Fibroblast of lung (primary cell): ENCODE results near the gene ZBTB49. TPM values are rescaled to one million over a fixed set of nuclear protein-coding genes. Genes with fewer than 3 reads are reported as not detected.

Experiments
- DNase-seq, 2 donors: peaks; one replicate each; pipeline versions ENCODE4 v3.0.0 to v3.0.0-alpha.2; 2010; ENCODE audit warnings: low read depth in 2 of 2
- H2AFZ ChIP-seq: 2 replicates; pipeline ENCODE4 v1.5.1; 2012; ENCODE audit warnings: low read length, control low read depth, inconsistent platforms
- H3K27ac ChIP-seq: 2 replicates; pipeline ENCODE4 v1.5.1; 2011; ENCODE audit warnings: low read length, control low read depth; ENCODE audit not compliant: insufficient read depth
- H3K27me3 ChIP-seq: 2 replicates; pipeline ENCODE4 v1.5.1; 2011; ENCODE audit warnings: mild to moderate bottlenecking, low read length; ENCODE audit not compliant: control insufficient read depth, insufficient read depth
- H3K36me3 ChIP-seq: 2 replicates; pipeline ENCODE4 v1.5.1; 2011; ENCODE audit warnings: low read length; ENCODE audit not compliant: control insufficient read depth, insufficient read depth
- H3K4me1 ChIP-seq: 2 replicates; pipeline ENCODE4 v1.5.1; 2011; ENCODE audit warnings: low read length; ENCODE audit not compliant: control insufficient read depth, insufficient read depth; ENCODE audit errors: extremely low read depth
- H3K4me2 ChIP-seq: 2 replicates; pipeline ENCODE4 v1.5.1; 2011; ENCODE audit warnings: low read length, control low read depth; ENCODE audit not compliant: insufficient read depth; ENCODE audit errors: extremely low read depth
- H3K4me3 ChIP-seq, 4 experiments: fragments of 200-600 bp in 1 of 4; sonication (generic) in 1 of 4; replicated peaks in 1 of 4; 2 replicates each; pipeline ENCODE4 v1.5.1; 2011 to 2016; ENCODE audit warnings: low read length in 4 of 4, low read depth in 3 of 4, mild to moderate bottlenecking in 3 of 4, control low read depth in 2 of 4, inconsistent platforms in 1 of 4, mixed read lengths in 1 of 4; ENCODE audit not compliant: insufficient read depth in 1 of 4; ENCODE audit errors: control extremely low read depth in 1 of 4
- H3K79me2 ChIP-seq: 2 replicates; pipeline ENCODE4 v1.5.1; 2012; ENCODE audit warnings: mild to moderate bottlenecking, low read length, inconsistent platforms; ENCODE audit not compliant: control insufficient read depth, insufficient read depth
- H3K9ac ChIP-seq: 2 replicates; pipeline ENCODE4 v1.5.1; 2011; ENCODE audit warnings: mild to moderate bottlenecking, low read length, control low read depth; ENCODE audit not compliant: insufficient read depth
- H3K9me3 ChIP-seq: 2 replicates; pipeline ENCODE4 v1.5.1; 2012; ENCODE audit warnings: low read depth, low read length; ENCODE audit not compliant: control insufficient read depth, insufficient read depth
- H4K20me1 ChIP-seq: 2 replicates; pipeline ENCODE4 v1.5.1; 2011; ENCODE audit warnings: low read length; ENCODE audit not compliant: control insufficient read depth, insufficient read depth; ENCODE audit errors: extremely low read depth
- EZH2 ChIP-seq: IDR thresholded peaks from 2 replicates; pipeline ENCODE4 v1.5.1; 2012; ENCODE audit warnings: low read length, control low read depth, mild to moderate bottlenecking; ENCODE audit errors: missing control alignments
- polyA plus RNA-seq, 2 donors: library from polyadenylated mRNA; depleted of rRNA in 1 of 2; stranded (reverse) in 1 of 2; unstranded in 1 of 2; fragments of >200 nt; gene quantifications; 2 replicates each; pipeline ENCODE4 v1.2.1, GENCODE V29; 2011 to 2012; ENCODE audit warnings: missing spikeins in 1 of 2
- total RNA-seq: library from RNA; depleted of rRNA; stranded (reverse); fragments of >200 nt; gene quantifications from 2 replicates; pipeline ENCODE4 v1.2.1, GENCODE V29; 2014
- TF ChIP-seq, protein P1 (sequence below), 2 donors: IDR thresholded peaks in 1 of 2; conservative IDR thresholded peaks in 1 of 2; 1 replicate in 1 of 2; 2 replicates in 1 of 2; pipeline ENCODE4 v1.5.1; 2011 to 2012; ENCODE audit warnings: low read length in 2 of 2, control low read depth in 1 of 2, inconsistent platforms in 1 of 2, low read depth in 1 of 2, mild to moderate bottlenecking in 1 of 2

The ZBTB49 gene
- total and polyA plus RNA-seq, 2 donors (not counting 1 experiment from before 2014, with no cell fraction given): 2.8 to 3.5 TPM

DNA sequence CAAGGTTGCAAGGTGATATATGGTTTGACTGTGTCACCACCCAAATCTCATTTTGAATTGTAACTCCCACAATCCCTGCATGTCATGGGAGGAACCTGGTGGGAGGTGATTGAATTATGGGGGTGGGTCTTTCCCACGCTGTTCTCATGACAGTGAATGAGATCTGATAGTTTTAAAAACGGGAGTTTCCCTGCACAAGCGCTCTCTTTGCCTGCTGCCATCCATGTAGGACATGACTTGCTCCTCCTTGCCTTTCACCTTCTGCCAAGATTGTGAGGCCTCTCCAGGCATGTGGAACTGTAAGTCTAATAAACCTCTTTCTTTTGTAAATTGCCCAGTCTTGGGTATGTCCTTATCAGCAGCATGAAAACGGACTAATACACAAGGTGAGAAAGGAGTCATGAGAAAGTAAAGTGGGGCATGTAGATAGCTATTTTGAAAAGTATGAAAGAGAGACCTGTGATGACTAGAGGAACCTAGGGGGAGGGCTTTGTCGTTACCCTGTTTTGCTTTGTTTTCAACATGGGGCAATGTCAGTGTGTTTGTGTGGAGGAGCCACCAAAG, 6.3 kb downstream of the ZBTB49 start:
- H3K27me3 ChIP-seq: no peaks in the 10 kb centered on the region
- peaks cover 1% of the 10 kb centered on the region for H3K4me1 ChIP-seq
- TF ChIP-seq, protein P1, sequence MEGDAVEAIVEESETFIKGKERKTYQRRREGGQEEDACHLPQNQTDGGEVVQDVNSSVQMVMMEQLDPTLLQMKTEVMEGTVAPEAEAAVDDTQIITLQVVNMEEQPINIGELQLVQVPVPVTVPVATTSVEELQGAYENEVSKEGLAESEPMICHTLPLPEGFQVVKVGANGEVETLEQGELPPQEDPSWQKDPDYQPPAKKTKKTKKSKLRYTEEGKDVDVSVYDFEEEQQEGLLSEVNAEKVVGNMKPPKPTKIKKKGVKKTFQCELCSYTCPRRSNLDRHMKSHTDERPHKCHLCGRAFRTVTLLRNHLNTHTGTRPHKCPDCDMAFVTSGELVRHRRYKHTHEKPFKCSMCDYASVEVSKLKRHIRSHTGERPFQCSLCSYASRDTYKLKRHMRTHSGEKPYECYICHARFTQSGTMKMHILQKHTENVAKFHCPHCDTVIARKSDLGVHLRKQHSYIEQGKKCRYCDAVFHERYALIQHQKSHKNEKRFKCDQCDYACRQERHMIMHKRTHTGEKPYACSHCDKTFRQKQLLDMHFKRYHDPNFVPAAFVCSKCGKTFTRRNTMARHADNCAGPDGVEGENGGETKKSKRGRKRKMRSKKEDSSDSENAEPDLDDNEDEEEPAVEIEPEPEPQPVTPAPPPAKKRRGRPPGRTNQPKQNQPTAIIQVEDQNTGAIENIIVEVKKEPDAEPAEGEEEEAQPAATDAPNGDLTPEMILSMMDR (conservative IDR thresholded peaks at IDR 0.05 in 1 of 2, IDR thresholded peaks at IDR 0.05 in 1 of 2; ENCODE audit: low read depth in 1 of 2, low read length in 2 of 2): no peak
- TF ChIP-seq EZH2: no peak
- H3K4me3 ChIP-seq: no peak overlapping the region
- peaks cover 21% of the 10 kb centered on the region for H3K79me2 ChIP-seq
- no peak overlapping the region for H2AFZ ChIP-seq
- no peak overlapping the region for H3K9ac ChIP-seq
- no peak overlapping the region for H3K27ac ChIP-seq
- no peak for DNase-seq
- no peaks in the 10 kb centered on the region for H3K9me3 ChIP-seq
- no peaks in the 10 kb centered on the region for H4K20me1 ChIP-seq
- H3K36me3 ChIP-seq: no peaks in the 10 kb centered on the region
- H3K4me2 ChIP-seq: no peak overlapping the region

DNA sequence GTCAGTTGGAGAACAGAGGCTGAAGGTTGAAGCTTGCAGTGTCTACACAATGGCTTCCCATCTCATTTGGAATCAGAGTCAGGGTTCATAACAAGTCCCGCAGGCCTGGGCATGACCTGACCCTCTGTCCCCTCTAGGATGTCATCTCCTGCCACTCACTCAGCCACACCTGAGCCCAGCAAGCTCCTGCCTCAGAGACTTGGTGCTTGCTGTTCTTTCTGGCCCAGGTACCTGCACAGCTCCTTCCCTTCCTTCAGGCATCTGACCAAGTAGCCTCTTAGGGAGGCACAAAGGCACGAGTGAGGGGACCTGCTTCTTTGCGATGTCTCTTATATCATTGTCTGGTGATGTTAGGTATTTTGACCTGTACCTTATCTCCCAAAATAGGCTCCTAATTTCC, 9.0 kb downstream of the ZBTB49 start:
- H3K79me2 ChIP-seq: peaks cover 3% of the 10 kb centered on the region
- peaks cover 4% of the 10 kb centered on the region for H3K36me3 ChIP-seq

DNA sequence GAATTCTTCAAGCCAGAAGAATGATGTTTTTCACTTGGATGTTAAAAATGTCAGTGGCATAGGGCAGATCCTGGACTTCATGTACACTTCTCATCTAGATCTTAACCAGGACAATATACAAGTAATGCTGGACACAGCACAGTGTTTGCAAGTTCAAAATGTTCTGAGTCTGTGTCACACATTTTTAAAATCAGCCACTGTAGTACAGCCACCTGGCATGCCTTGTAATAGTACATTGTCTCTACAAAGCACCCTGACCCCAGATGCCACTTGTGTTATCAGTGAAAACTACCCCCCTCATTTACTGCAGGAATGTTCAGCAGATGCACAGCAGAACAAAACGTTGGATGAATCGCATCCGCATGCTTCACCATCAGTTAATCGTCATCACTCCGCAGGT, 11.9 kb downstream of the ZBTB49 start:
- Histone ChIP-seq H3K36me3 (peaks cover 4% of the 10 kb centered on the region), H3K9ac (no peak overlapping the region), H3K4me2 (no peak overlapping the region), H4K20me1 (no peaks in the 10 kb centered on the region), H3K9me3 (no peaks in the 10 kb centered on the region), H2AFZ (no peak overlapping the region), H3K27ac (no peak overlapping the region), H3K4me3 (no peak overlapping the region), H3K27me3 (no peaks in the 10 kb centered on the region), H3K4me1 (no peaks in the 10 kb centered on the region), H3K79me2 (no peaks in the 10 kb centered on the region)
- DNase-seq: no peak
- no peak for TF ChIP-seq EZH2
- TF ChIP-seq, protein P1 (conservative IDR thresholded peaks at IDR 0.05 in 1 of 2, IDR thresholded peaks at IDR 0.05 in 1 of 2; ENCODE audit: low read depth in 1 of 2, low read length in 2 of 2): no peak

More for the DNA sequence above, 9.0 kb downstream of the ZBTB49 start:
- H3K4me2 ChIP-seq: no peak overlapping the region
- H3K9ac ChIP-seq: no peak overlapping the region
- DNase-seq: no peak
- H3K4me1 ChIP-seq: no peaks in the 10 kb centered on the region
- H4K20me1 ChIP-seq: no peaks in the 10 kb centered on the region
- no peaks in the 10 kb centered on the region for H3K9me3 ChIP-seq
- TF ChIP-seq, protein P1 (conservative IDR thresholded peaks at IDR 0.05 in 1 of 2, IDR thresholded peaks at IDR 0.05 in 1 of 2; ENCODE audit: low read depth in 1 of 2, low read length in 2 of 2): no peak
- TF ChIP-seq EZH2: no peak
- no peaks in the 10 kb centered on the region for H3K27me3 ChIP-seq
- H2AFZ ChIP-seq: no peak overlapping the region
- no peak overlapping the region for H3K27ac ChIP-seq
- H3K4me3 ChIP-seq: no peak overlapping the region
